HepG2 (cell line): ENCODE data around the gene GAGE10. TPM values are rescaled to one million over a fixed set of nuclear protein-coding genes. Genes with fewer than 3 reads are reported as not detected.

Experiments used
- ATAC-seq: fragments of 200-7000 bp; cut with Tn5 transposase; 3 replicates; pipeline ENCODE4 v1.9.1; 2020; ENCODE audit warnings: mild to moderate bottlenecking, moderate library complexity
- BruUV-seq: library from RNA; stranded (reverse); fragments of 400-500 nt; replicated peaks from 2 replicates; lab custom pipeline; 2021; lab: Mats Ljungman, UMichigan
- CTCF ChIA-PET: fragments of 300-600 bp; formaldehyde crosslinking; extraction: SDS; loops from one replicate; lab custom pipeline; 2021; ENCODE audit warnings: low total read pairs, inconsistent platforms, low intra/inter-chr PET ratio; lab: Yijun Ruan, JAX
- POLR2A ChIA-PET: fragments of 350-600 bp; sonication (Branson Sonifier 250); formaldehyde crosslinking; loops from one replicate; lab custom pipeline; 2020; ENCODE audit warnings: antibody characterized with exemption, inconsistent platforms; lab: Yijun Ruan, JAX
- DNase-seq: peaks from one replicate; pipeline ENCODE4 v3.0.0-alpha.2; 2015; ENCODE audit warnings: low spot score
- FAIRE-seq: peaks from 3 replicates; lab custom pipeline; 2011; peaks lifted over from hg19 to GRCh38; lab: Jason Lieb, UNC
- H2AFZ ChIP-seq: one replicate; pipeline ENCODE4 v1.6.1; 2011; ENCODE audit warnings: low read length, inconsistent platforms
- H3K27ac ChIP-seq: fragments of 300-600 bp; 3 replicates; pipeline ENCODE4 v1.8.0; 2011; ENCODE audit warnings: mixed run types, mild to moderate bottlenecking, mixed read lengths, low read length, inconsistent platforms; ENCODE audit not compliant: insufficient read depth; ENCODE audit errors: extremely low read length
- H3K27me3 ChIP-seq, 2 experiments: fragments of 200-600 bp in 1 of 2; 2 replicates in 1 of 2; 3 replicates in 1 of 2; pipeline versions ENCODE4 v1.6.0 to v1.8.0; 2011; ENCODE audit warnings: low read length in 2 of 2, mild to moderate bottlenecking in 2 of 2, moderate library complexity in 2 of 2, inconsistent platforms in 1 of 2; ENCODE audit not compliant: insufficient read depth in 2 of 2, control insufficient read depth in 1 of 2
- H3K36me3 ChIP-seq, 2 experiments: fragments of 200-600 bp in 1 of 2; replicated peaks in 1 of 2; 2 replicates in 1 of 2; 3 replicates in 1 of 2; pipeline versions ENCODE4 v1.5.1 to v1.8.0; 2011; ENCODE audit warnings: low read length in 2 of 2, inconsistent platforms in 1 of 2; ENCODE audit not compliant: insufficient read depth in 2 of 2, control insufficient read depth in 1 of 2
- H3K4me1 ChIP-seq: 2 replicates; pipeline ENCODE4 v1.5.1; 2012; ENCODE audit warnings: low read length, inconsistent platforms; ENCODE audit not compliant: insufficient read depth
- H3K4me2 ChIP-seq: 2 replicates; pipeline ENCODE4 v1.6.0; 2011; ENCODE audit warnings: low read depth, low read length, inconsistent platforms
- H3K4me3 ChIP-seq, 3 experiments: fragments of 200-600 bp in 1 of 3; sonication (generic), shearing (Covaris generic) in 1 of 3; replicated peaks in 1 of 3; 2 replicates each; pipeline ENCODE4 v1.5.1; 2011 to 2016; ENCODE audit warnings: low read length in 3 of 3, inconsistent platforms in 2 of 3, low read depth in 2 of 3, mild to moderate bottlenecking in 2 of 3, control low read depth in 1 of 3, mixed read lengths in 1 of 3; ENCODE audit not compliant: insufficient read depth in 1 of 3
- H3K79me2 ChIP-seq: one replicate; pipeline ENCODE4 v1.6.1; 2011; ENCODE audit warnings: low read length, inconsistent platforms; ENCODE audit not compliant: insufficient read depth
- H3K9ac ChIP-seq: 2 replicates; pipeline ENCODE4 v1.6.0; 2011; ENCODE audit warnings: mild to moderate bottlenecking, low read depth, low read length, inconsistent platforms; ENCODE audit not compliant: insufficient read depth
- H3K9me3 ChIP-seq: 2 replicates; pipeline ENCODE4 v1.5.1; 2012; ENCODE audit warnings: mild to moderate bottlenecking, low read length
- H4K20me1 ChIP-seq: 2 replicates; pipeline ENCODE4 v1.6.0; 2011; ENCODE audit warnings: inconsistent platforms, mild to moderate bottlenecking, low read length, moderate library complexity; ENCODE audit not compliant: insufficient read depth
- BATF2 ChIP-seq: sonication (generic); formaldehyde crosslinking; IDR thresholded peaks from 2 replicates; pipeline ENCODE4 v1.8.0; 2022; ENCODE audit warnings: mild to moderate bottlenecking, missing genetic modification reagents, moderate library complexity
- KAT7 ChIP-seq: IDR thresholded peaks from 2 replicates; pipeline ENCODE4 v1.6.1; 2018; ENCODE audit warnings: borderline replicate concordance, missing compliant biosample characterization
- MNT ChIP-seq: fragments of 450-650 bp; IDR thresholded peaks from 2 replicates; pipeline ENCODE4 v1.6.1; 2016
- RFX5 ChIP-seq: IDR thresholded peaks from 2 replicates; pipeline ENCODE4 v1.6.1; 2011; ENCODE audit warnings: low read depth, low read length, improper control_type of control experiment
- SRSF1 ChIP-seq: fragments of 200-400 bp; formaldehyde crosslinking; optimal IDR thresholded peaks from 2 replicates; pipeline ENCODE3; 2017; ENCODE audit warnings: mild to moderate bottlenecking, low read depth, low read length, moderate library complexity
- ZBTB49 ChIP-seq: sonication (generic); formaldehyde crosslinking; IDR thresholded peaks from 2 replicates; pipeline ENCODE4 v1.4.0; 2020; ENCODE audit warnings: missing genetic modification reagents, borderline replicate concordance
- ZFP36L1 ChIP-seq: sonication (generic); formaldehyde crosslinking; IDR thresholded peaks from 2 replicates; pipeline ENCODE4 v1.8.0; 2022; ENCODE audit warnings: mild to moderate bottlenecking, missing genetic modification reagents, moderate library complexity
- ZNF207 ChIP-seq: fragments of 450-650 bp; IDR thresholded peaks from 2 replicates; pipeline ENCODE4 v1.6.1; 2016; ENCODE audit warnings: antibody characterized with exemption, borderline replicate concordance
- ZNF225 ChIP-seq: sonication (generic); formaldehyde crosslinking; IDR thresholded peaks from 2 replicates; pipeline ENCODE4 v1.4.0; 2020; ENCODE audit warnings: mild to moderate bottlenecking, missing genetic modification reagents
- ZNF414 ChIP-seq: sonication (generic); formaldehyde crosslinking; IDR thresholded peaks from 2 replicates; pipeline ENCODE4 v1.5.0; 2020; ENCODE audit warnings: missing genetic modification reagents
- WGBS: methylation state at CpG from one replicate; pipeline ENCODE4 v1.1.6; 2017; ENCODE audit warnings: low lambda C conversion rate; 5-methylcytosine and 5-hydroxymethylcytosine counted together
- in situ Hi-C: cut with HindIII; loops from 2 replicates; pipeline ENCODE4 v1.10.0; 2017; ENCODE audit warnings: low pct_unique_long_range_greater_than_20kb; ENCODE audit not compliant: extremely low pct_ligation_motif_present
- intact Hi-C: fragments of 100-400 bp; cut with micrococcal nuclease; formaldehyde crosslinking; loops from one replicate; pipeline ENCODE4 v1.10.0; 2022; ENCODE audit not compliant: unreplicated experiment
- polyA plus RNA-seq, 8 experiments: library from polyadenylated mRNA; depleted of rRNA in 3 of 8; stranded (reverse) in 7 of 8; unstranded in 1 of 8; fragments of >200 nt; fragmentation: Illumina TruSeq in 4 of 8; extraction: Trizol in 4 of 8; gene quantifications; 2 replicates each; pipeline versions ENCODE4 v1.2.1 to v1.2.3, GENCODE V29; 2011 to 2016; ENCODE audit warnings: low read depth in 4 of 8, missing spikeins in 1 of 8, mixed read lengths in 1 of 8; ENCODE audit not compliant: insufficient read depth in 1 of 8
- total RNA-seq, 5 experiments: library from RNA; depleted of rRNA; stranded (reverse); fragments of >200 nt; fragmentation: Illumina TruSeq; extraction: Trizol; gene quantifications; 2 replicates each; pipeline ENCODE4 v1.2.3, GENCODE V29; 2016; ENCODE audit warnings: low read depth in 1 of 5

The GAGE10 gene
- total and polyA plus RNA-seq, 2 of the 13 experiments (the other 11 are each of a cell fraction or from before 2014, with no cell fraction given) = not detected

- no peak for TF ChIP-seq MNT
- no peak for TF ChIP-seq BATF2 (CRISPR knock-in tag)
These were observed 15.8 kb upstream of the GAGE10 start (continued) for GRCh38 chrX:49287665-49288064.

GRCh38 chrX:49290215-49290614 is 13.2 kb upstream of the GAGE10 start:
- no peak for DNase-seq
- CTCF ChIA-PET = no interaction called here

More at GRCh38 chrX:49290215-49290614, 13.2 kb upstream of the GAGE10 start:
- Histone ChIP-seq H3K9me3 (no peaks in the 10 kb centered on the region), H3K9ac (no peak overlapping the region), H3K4me2 (no peak overlapping the region), H3K27me3 (no peaks in the 10 kb centered on the region), H3K4me1 (no peaks in the 10 kb centered on the region), H3K79me2 (no peaks in the 10 kb centered on the region), H3K27ac (no peak overlapping the region), H3K4me3 (no peak overlapping the region)
- FAIRE-seq (no peak), ATAC-seq (no peak)
- no CpG with 5 or more reads among the region's 7 CpGs for WGBS
- BruUV-seq = no TSS peak
- POLR2A ChIA-PET = no interaction called here
- in situ Hi-C loops = loop anchor here (10.0 kb wide), 1 partner anchor 465 kb away; no protein-coding TSS in a partner anchor
- no peak for TF ChIP-seq SRSF1
- no peak for TF ChIP-seq ZNF207
- TF ChIP-seq ZNF225 (CRISPR knock-in tag) = no peak
- no peak for TF ChIP-seq RFX5
- TF ChIP-seq KAT7 = no peak
- TF ChIP-seq ZBTB49 (CRISPR knock-in tag) = no peak
- TF ChIP-seq ZFP36L1 = no peak
- TF ChIP-seq ZNF414 (CRISPR knock-in tag) = no peak
- TF ChIP-seq, all 625 proteins: peak for 0
- Histone ChIP-seq H4K20me1 (no peaks in the 10 kb centered on the region), H3K36me3 (no peaks in the 10 kb centered on the region), H2AFZ (no peak overlapping the region)
- intact Hi-C loops = no loop called here
